ENCODE data around the gene EDIL3.
"Not testable (repeated sequence)": the region's sequence is repeated elsewhere in the genome, so short reads cannot be mapped to it uniquely, and the experiment has no call there.

Gene EDIL3

DNA sequence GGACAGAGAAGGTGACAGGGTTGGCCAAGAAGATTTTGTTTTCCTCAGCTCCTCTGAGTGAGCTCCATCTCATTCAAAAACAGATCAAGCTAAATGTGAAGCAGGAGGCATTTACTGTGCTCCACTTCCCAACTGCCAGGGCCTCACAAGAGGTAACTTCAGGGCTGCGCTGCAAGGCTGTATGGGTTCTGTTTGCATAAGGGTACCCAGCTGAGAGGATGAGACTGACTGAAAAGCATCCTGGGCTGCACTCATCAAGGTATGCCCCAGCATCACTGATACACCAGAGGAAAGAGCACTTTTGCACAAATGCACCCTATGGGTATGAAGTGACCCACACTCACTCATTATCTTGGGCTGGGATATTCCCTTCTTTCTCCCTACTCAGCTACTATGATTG is 347.8 kb downstream of the EDIL3 start:
- DNase-seq = no peak

GRCh38 chr5:84032324-84032723 is 352.4 kb downstream of the EDIL3 start:
- no peak for DNase-seq

GRCh38 chr5:84028093-84028492 is 356.6 kb downstream of the EDIL3 start:
- no peak for DNase-seq

DNA sequence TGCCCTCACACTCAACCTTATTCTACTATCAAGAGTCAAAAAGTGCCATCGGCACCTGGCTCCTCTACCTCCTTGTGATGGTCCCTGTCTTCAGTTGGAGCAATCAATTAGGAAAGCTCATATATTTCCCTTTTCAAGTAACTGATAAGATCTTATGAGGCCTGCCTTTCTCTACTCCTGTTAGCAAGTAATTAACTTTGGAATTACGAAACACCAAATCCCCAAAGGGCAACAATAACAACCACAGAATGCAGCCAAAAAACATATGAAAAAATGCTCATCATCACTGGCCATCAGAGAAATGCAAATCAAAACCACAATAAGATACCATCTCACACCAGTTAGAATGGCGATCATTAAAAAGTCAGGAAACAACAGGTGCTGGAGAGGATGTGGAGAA is 366.2 kb downstream of the EDIL3 start:
- DNase-seq = not testable (repeated sequence)

DNA sequence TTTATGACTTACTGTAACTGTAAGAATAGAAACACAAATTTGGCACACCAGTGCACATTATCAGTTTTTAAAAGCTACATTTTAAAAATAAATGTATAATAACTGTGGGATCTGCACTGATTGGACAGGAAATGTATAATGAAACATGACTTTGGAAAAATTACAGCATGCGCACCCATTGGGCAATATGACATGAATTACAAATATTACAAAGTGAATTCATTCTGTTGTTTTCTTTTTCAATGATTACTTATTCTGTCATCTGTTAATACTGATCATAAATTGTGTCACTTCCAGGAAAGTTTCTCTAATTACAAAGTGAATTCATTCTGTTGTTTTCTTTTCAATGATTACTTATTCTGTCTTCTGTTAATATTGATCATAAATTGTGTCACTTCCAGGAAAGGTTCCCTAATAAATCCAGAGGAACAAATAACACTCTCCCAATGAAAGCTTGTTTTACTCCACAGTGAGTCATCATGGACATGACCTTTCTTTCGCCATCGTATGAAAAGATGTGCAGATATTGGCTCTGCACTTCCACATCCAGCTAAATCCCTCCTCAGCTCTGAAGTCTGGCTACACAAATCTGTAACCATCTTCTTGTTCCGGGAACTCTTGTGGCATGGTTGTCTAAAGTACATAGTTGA is 367.0 kb downstream of the EDIL3 start:
- DNase-seq = no peak

DNA sequence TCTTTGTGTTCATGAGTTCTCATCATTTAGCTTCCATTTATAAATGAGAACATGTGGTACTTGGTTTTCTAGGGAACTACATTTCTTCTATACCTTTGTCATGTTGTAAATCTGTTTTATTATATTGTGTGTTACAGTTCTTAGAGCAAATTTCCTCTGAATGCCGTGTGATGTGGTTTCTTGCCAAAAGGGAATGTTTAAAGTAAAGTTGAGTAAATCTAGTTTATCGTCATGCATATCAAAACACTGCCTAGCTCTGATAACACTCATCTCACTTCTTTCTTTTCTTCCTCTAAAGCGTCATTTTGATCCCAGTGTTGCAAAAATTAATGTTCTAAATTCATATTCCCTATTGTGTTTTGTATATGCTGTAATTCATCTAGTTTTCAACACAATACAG is 368.6 kb downstream of the EDIL3 start:
- DNase-seq = no peak

DNA sequence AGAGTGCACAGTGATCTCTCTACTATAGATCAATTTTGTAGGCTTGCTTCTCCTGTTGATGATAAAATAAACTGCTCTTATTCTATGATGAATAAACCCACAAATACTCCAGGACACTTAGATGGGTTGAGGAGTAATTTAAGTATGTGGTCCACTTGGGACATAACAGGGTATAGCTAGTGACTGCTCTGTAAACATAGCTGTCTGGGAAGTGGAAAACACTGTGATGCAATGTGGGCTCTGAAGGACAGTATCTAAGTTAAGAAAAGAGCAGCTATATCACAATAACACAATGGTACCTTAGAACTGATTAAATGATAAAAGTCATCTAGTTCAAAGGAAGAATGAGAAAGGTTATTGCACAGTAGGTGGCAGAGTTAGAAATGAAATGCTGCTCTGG is 369.7 kb downstream of the EDIL3 start:
- DNase-seq = no peak

DNA sequence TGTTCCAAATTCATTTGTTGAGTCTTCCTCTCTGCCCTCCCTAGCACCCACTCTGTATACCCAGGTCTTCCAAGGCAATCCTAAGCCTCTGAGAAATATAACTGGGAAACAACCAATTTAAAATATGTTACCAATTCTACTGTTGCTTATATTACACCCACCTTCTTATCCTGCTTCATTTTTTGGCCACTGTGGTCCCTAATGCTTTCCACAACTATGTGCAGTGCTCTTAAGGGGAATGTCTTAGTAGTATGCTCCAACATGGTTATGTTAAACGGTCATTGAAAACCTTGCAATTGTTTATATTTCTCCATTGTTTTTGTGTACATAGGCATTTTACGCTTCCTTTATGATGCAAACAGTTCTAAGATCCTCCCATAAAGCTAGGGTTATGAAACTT is 390.9 kb downstream of the EDIL3 start:
- DNase-seq = no peak

DNA sequence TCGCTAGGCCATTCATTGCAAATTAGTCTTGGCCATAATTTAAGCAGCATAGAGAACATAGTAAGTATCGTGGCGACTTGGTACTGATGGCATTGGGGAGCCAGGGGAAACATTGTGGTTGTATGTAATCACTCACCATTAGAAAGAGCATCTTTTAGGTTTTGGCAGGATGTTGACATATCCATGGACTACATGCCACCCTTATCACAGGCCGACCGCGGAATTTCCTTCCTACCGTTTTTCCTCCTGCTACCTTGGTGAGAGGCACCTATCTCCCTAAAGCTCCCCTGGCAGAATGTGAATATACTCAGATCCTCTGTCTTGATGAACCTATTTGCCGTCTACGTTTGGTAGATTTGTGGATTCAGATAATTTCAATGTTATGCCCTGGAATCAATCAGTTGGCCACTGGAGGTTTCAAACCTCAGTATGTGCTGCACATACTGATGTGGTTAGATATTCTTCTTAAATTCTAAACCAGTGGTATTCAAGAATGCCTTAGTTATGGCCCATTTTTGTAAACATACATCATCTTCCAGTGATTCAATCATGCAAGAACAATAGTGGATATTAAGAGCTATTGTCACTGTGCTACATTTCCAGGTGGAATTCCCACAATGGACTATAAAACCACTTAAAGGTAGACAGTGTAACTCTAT is 393.0 kb downstream of the EDIL3 start:
- no peak for DNase-seq

- DNase-seq = no peak
Measured at GRCh38 chr5:83988293-83988685, 396.4 kb downstream of the EDIL3 start.

DNA sequence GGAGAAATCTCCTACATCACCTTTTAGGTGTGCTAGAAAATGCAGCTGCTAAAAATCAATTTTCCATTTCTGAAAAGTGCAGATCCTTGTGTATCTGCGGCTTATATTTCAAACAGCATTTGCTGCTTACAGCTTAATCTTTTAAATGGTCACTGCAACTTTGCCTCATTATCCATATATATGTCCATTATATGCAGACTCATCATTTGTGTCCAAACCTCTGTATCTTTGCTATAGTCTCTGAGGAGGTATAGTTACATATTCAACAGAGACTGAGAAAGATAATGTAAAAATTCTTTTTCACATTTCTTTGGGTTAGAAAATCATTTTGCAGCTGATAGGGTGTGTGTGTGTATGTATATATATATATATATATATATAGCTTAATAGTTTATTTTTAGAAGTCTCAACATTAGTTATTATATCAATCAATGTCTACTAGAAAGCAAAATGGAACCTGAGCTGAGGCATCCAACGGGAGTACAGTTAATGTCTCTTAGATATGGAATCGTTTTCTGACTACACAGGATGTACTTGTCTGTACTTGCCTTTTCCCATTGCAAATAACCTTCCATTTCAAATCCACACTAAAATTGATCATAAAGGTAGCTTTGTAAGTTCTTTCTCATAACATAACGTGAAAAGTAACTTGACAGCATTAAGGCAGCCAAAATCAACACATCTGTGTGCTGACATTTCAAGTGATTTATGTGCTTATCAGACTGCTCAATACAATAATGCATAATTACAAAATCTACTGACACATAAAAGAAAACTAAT is 397.0 kb downstream of the EDIL3 start:
- no peak for DNase-seq

GRCh38 chr5:83983852-83984251 is 400.8 kb downstream of the EDIL3 start:
- no peak for DNase-seq

- no peak for DNase-seq
Measured at GRCh38 chr5:83973925-83974815, 410.5 kb downstream of the EDIL3 start.

GRCh38 chr5:83972909-83973308 is 411.8 kb downstream of the EDIL3 start:
- DNase-seq = no peak

GRCh38 chr5:83972236-83972635 is 412.4 kb downstream of the EDIL3 start:
- no peak for DNase-seq

GRCh38 chr5:83967417-83967816 is 417.3 kb downstream of the EDIL3 start:
- no peak for DNase-seq

DNA sequence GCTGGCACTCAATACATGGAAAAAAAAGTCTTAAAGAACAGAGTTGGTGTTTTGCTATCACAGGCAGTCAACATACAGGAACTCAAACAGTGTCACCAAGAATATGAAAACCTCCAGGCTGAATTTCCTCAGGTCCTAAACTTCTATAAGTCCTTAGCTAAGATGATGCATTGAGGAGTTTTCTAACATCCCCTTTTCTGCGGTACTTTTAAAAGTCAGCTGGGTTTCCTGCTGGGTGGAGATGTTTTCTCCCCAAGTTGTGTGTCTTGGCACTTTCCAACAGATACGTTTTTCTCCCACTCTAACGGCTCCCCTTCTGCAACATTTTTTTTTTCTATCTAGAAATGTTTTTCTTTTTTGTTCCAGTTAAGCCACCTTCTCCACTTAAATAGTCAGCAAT is 419.2 kb downstream of the EDIL3 start:
- no peak for DNase-seq

- DNase-seq = no peak
Measured at GRCh38 chr5:83964271-83964670, 420.4 kb downstream of the EDIL3 start.

DNA sequence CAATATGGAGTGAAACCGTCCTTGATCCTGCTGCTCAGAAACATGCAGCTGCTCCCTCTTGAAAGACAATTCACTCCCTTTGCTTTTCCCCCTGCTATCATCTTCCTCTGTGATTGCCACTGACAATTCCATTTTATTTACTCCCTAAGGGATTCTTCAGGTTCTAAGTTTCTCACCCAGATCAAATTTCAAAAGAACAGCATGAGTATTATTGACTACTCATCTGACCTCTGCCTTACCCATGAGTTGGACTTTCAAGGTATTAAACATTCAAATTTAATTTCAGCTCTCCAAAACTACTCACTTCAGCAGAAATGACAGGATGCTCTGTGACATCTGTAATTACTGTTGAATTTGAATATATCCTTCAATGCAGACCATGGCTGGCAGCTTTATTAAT is 427.5 kb downstream of the EDIL3 start:
- peak; percentile 9 to 40 for DNase-seq

GRCh38 chr5:83956386-83956785 is 428.3 kb downstream of the EDIL3 start:
- DNase-seq = no peak

- no peak for DNase-seq
Measured at GRCh38 chr5:83955916-83956315, 428.8 kb downstream of the EDIL3 start.

- DNase-seq = no peak
Measured at GRCh38 chr5:83947763-83948162, 436.9 kb downstream of the EDIL3 start.

GRCh38 chr5:83946516-83946915 is 438.2 kb downstream of the EDIL3 start:
- no peak for DNase-seq
